Suprapubic skin (tissue), 4 donors: Measurements from ENCODE around the gene IRF2BPL.

Experiments
- EP300 ChIP-seq: sonication (generic); formaldehyde crosslinking; IDR thresholded peaks from one replicate; pipeline ENCODE4 v1.6.1; 2017; ENCODE audit warnings: antibody characterized with exemption
- POLR2A ChIP-seq, 2 donors: fragments of 450-650 bp; IDR thresholded peaks; one replicate each; pipeline ENCODE4 v1.6.1; 2017; ENCODE audit warnings: antibody characterized with exemption in 2 of 2, mild to moderate bottlenecking in 2 of 2, moderate library complexity in 2 of 2
- POLR2AphosphoS5 ChIP-seq, 3 donors: sonication (generic); formaldehyde crosslinking; IDR thresholded peaks; one replicate each; pipeline ENCODE4 v1.6.1; 2017; ENCODE audit warnings: antibody characterized with exemption in 3 of 3
- TF ChIP-seq, protein P1 (sequence below), 2 donors: fragments of 200-600 bp in 1 of 2; fragments of 450-650 bp in 1 of 2; sonication (generic) in 1 of 2; IDR thresholded peaks; one replicate each; pipeline ENCODE4 v1.5.1; 2016 to 2019; ENCODE audit warnings: antibody characterized with exemption in 2 of 2, mild to moderate bottlenecking in 1 of 2, moderate library complexity in 1 of 2

DNA sequence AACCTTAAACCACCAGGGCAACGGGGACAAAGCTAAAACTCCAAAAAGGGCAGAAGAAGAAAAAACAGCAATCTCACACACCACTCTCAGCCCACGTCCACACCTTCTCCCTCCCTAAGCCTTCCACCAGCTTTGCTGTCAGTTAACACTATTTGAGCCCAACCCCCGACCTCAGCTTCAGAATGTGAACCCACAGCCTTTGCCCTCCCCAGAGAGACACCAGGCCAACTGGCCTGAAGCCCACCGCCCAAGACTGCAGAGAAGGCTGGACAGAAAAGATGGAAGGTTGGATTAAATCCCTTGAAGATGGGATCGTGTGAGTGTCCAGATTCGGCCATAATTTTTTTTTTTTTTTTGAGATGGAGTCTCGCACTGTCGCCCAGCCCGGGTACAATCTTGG, 22.4 kb downstream of the IRF2BPL start:
- TF ChIP-seq, protein P1, sequence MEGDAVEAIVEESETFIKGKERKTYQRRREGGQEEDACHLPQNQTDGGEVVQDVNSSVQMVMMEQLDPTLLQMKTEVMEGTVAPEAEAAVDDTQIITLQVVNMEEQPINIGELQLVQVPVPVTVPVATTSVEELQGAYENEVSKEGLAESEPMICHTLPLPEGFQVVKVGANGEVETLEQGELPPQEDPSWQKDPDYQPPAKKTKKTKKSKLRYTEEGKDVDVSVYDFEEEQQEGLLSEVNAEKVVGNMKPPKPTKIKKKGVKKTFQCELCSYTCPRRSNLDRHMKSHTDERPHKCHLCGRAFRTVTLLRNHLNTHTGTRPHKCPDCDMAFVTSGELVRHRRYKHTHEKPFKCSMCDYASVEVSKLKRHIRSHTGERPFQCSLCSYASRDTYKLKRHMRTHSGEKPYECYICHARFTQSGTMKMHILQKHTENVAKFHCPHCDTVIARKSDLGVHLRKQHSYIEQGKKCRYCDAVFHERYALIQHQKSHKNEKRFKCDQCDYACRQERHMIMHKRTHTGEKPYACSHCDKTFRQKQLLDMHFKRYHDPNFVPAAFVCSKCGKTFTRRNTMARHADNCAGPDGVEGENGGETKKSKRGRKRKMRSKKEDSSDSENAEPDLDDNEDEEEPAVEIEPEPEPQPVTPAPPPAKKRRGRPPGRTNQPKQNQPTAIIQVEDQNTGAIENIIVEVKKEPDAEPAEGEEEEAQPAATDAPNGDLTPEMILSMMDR (IDR thresholded peaks at IDR 0.05) = no peak
- TF ChIP-seq POLR2AphosphoS5 (IDR thresholded peaks at IDR 0.05) (no peak), POLR2A (IDR thresholded peaks at IDR 0.05) (no peak), EP300 (no peak)
